GM18867 (cell line): Measurements from ENCODE around the gene TGIF1.

Experiments used
- ATAC-seq: cut with Tn5 transposase; IDR thresholded peaks from one replicate; pipeline ENCODE4 v1.9.1; 2021; ENCODE audit warnings: mild to moderate bottlenecking, moderate library complexity; ENCODE audit not compliant: unreplicated experiment

TGIF1 gene

GRCh38 chr18:3480827-3481573 is 31.0 kb downstream of the TGIF1 start:
- ATAC-seq = no peak

- peak; percentile 62 for ATAC-seq
These were observed 31.8 kb downstream of the TGIF1 start for GRCh38 chr18:3481696-3482210.

GRCh38 chr18:3482258-3482657 is 32.3 kb downstream of the TGIF1 start:
- ATAC-seq = no peak

GRCh38 chr18:3485153-3486149 is 35.5 kb downstream of the TGIF1 start:
- ATAC-seq = no peak

- ATAC-seq = no peak
These were observed 36.5 kb downstream of the TGIF1 start for GRCh38 chr18:3486512-3486911.

GRCh38 chr18:3489462-3489861 is 39.5 kb downstream of the TGIF1 start:
- ATAC-seq = no peak

- no peak for ATAC-seq
These were observed 42.1 kb downstream of the TGIF1 start for GRCh38 chr18:3491981-3492555.

GRCh38 chr18:3492721-3493120 is 42.7 kb downstream of the TGIF1 start:
- no peak for ATAC-seq

- no peak for ATAC-seq
These were observed 43.7 kb downstream of the TGIF1 start for GRCh38 chr18:3493501-3494244.

GRCh38 chr18:3494245-3494526 is 44.2 kb downstream of the TGIF1 start:
- no peak for ATAC-seq

GRCh38 chr18:3494569-3494968 is 44.6 kb downstream of the TGIF1 start:
- ATAC-seq = no peak

- no peak for ATAC-seq
These were observed 45.9 kb downstream of the TGIF1 start for GRCh38 chr18:3495691-3496430.

- ATAC-seq = no peak
These were observed 48.9 kb downstream of the TGIF1 start for GRCh38 chr18:3498698-3499471.

GRCh38 chr18:3499501-3499900 is 49.5 kb downstream of the TGIF1 start:
- ATAC-seq = no peak

- no peak for ATAC-seq
These were observed 50.0 kb downstream of the TGIF1 start for GRCh38 chr18:3500016-3500415.

GRCh38 chr18:3502650-3503049 is 52.7 kb downstream of the TGIF1 start:
- no peak for ATAC-seq

- ATAC-seq = no peak
These were observed 54.7 kb downstream of the TGIF1 start for GRCh38 chr18:3504637-3505036.

- ATAC-seq = no peak
These were observed 58.9 kb downstream of the TGIF1 start for GRCh38 chr18:3508576-3509549.
